KMS-11 (cell line): ENCODE results near the gene LCT.

Experiments
- H2AFZ ChIP-seq: fragments of 200-600 bp; sonication (generic); 2 replicates; pipeline ENCODE4 v1.6.1; 2016; ENCODE audit warnings: antibody characterized with exemption, mixed run types, low read depth
- H3K27ac ChIP-seq: fragments of 200-600 bp; sonication (generic); 2 replicates; pipeline ENCODE4 v1.6.1; 2016; ENCODE audit warnings: mild to moderate bottlenecking, mixed run types
- H3K27me3 ChIP-seq: fragments of 200-600 bp; sonication (generic); 2 replicates; pipeline ENCODE4 v1.6.1; 2017; ENCODE audit warnings: mild to moderate bottlenecking, low read depth, mixed run types, moderate library complexity; ENCODE audit not compliant: insufficient read depth
- H3K36me3 ChIP-seq: fragments of 200-600 bp; sonication (generic); 2 replicates; pipeline ENCODE4 v1.6.1; 2017; ENCODE audit warnings: mild to moderate bottlenecking, mixed run types; ENCODE audit not compliant: insufficient read depth
- H3K4me1 ChIP-seq: fragments of 200-600 bp; sonication (generic); 2 replicates; pipeline ENCODE4 v1.6.1; 2016; ENCODE audit warnings: mild to moderate bottlenecking, low read depth, mixed run types; ENCODE audit not compliant: poor library complexity, severe bottlenecking
- H3K4me2 ChIP-seq: fragments of 200-600 bp; sonication (generic); 2 replicates; pipeline ENCODE4 v1.7.0; 2016; ENCODE audit warnings: mild to moderate bottlenecking, mixed run types
- H3K4me3 ChIP-seq: fragments of 200-600 bp; sonication (generic); IDR thresholded peaks from 2 replicates; pipeline ENCODE4 v1.6.1; 2017; ENCODE audit warnings: low read depth, low read length, mixed read lengths; ENCODE audit not compliant: insufficient read depth
- H3K79me2 ChIP-seq: fragments of 200-600 bp; sonication (generic); 2 replicates; pipeline ENCODE4 v1.6.1; 2016; ENCODE audit warnings: low read depth, mixed run types; ENCODE audit not compliant: insufficient read depth
- H3K9ac ChIP-seq: fragments of 200-600 bp; sonication (generic); 2 replicates; pipeline ENCODE4 v1.6.1; 2016; ENCODE audit warnings: mild to moderate bottlenecking, mixed run types
- H4K20me1 ChIP-seq: fragments of 200-600 bp; sonication (generic); 2 replicates; pipeline ENCODE4 v1.6.1; 2016; ENCODE audit warnings: mild to moderate bottlenecking, mixed run types; ENCODE audit not compliant: insufficient read depth
- TF ChIP-seq, protein P1 (sequence below): fragments of 200-600 bp; sonication (generic); conservative IDR thresholded peaks from 2 replicates; pipeline ENCODE4 v1.6.1; 2017; ENCODE audit warnings: low read depth, mild to moderate bottlenecking, antibody characterized with exemption, low read length, moderate library complexity, mixed read lengths

Gene LCT

DNA sequence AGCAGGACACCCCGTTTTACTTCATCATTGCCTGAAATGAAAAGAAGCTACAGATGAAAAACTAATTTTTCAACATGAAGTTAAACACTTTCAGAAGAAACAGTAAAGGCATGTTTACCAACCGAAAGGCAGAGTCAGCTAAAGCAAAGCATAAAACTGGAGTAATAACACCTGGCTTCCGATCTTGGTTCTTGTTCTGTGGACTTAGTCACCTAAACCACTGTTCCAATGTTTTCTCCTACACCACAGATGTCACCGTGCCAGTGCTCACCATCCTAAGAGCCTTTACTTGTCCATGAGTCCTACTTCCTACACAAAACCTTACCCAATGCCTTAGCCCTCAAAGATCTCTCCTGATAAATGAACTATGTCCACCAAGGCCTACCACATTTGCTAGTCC lies 25.7 kb upstream of the LCT start:
- 0 out of 2 replicates have a peak, but pooled peaks cover 4% of the 10 kb centered on the region for H3K36me3 ChIP-seq
- TF ChIP-seq, protein P1, sequence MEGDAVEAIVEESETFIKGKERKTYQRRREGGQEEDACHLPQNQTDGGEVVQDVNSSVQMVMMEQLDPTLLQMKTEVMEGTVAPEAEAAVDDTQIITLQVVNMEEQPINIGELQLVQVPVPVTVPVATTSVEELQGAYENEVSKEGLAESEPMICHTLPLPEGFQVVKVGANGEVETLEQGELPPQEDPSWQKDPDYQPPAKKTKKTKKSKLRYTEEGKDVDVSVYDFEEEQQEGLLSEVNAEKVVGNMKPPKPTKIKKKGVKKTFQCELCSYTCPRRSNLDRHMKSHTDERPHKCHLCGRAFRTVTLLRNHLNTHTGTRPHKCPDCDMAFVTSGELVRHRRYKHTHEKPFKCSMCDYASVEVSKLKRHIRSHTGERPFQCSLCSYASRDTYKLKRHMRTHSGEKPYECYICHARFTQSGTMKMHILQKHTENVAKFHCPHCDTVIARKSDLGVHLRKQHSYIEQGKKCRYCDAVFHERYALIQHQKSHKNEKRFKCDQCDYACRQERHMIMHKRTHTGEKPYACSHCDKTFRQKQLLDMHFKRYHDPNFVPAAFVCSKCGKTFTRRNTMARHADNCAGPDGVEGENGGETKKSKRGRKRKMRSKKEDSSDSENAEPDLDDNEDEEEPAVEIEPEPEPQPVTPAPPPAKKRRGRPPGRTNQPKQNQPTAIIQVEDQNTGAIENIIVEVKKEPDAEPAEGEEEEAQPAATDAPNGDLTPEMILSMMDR = no peak
- H3K4me3 ChIP-seq = no peak overlapping the region
- H3K4me1 ChIP-seq = no peaks in the 10 kb centered on the region
- H3K79me2 ChIP-seq = no peaks in the 10 kb centered on the region
- no peak overlapping the region for H3K9ac ChIP-seq
- H3K4me2 ChIP-seq = no peak overlapping the region
- no peak overlapping the region for H3K27ac ChIP-seq
- no peaks in the 10 kb centered on the region for H3K27me3 ChIP-seq
- H2AFZ ChIP-seq = no peak overlapping the region
- no peaks in the 10 kb centered on the region for H4K20me1 ChIP-seq

DNA sequence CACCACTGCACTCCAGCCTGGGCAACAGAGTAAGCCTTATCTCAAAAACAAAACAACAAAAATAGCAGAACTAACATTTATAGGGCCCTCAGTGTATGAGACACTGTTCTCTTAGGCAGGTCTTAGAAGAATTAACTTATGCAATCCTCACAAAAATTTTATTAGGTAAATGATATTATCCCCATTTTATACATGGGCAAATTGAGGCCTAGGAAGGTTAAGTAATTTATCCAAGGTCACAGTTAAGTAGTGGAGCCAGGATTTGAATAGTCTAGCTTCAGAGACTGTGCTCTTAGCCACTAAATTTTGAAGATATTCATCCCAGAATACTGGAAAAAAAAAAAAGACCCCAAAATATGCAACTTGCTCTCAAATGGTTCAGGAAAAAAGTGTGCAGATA lies 16.4 kb upstream of the LCT start:
- TF ChIP-seq, protein P1 = no peak
- H3K36me3 ChIP-seq = no peaks in the 10 kb centered on the region

GRCh38 chr2:135851858-135852257 lies 14.9 kb upstream of the LCT start:
- TF ChIP-seq, protein P1 = no peak
- Histone ChIP-seq H4K20me1 (no peaks in the 10 kb centered on the region), H3K9ac (no peak overlapping the region), H3K4me1 (no peaks in the 10 kb centered on the region), H3K4me2 (no peak overlapping the region), H3K27ac (no peak overlapping the region), H2AFZ (no peak overlapping the region), H3K79me2 (no peaks in the 10 kb centered on the region), H3K27me3 (no peaks in the 10 kb centered on the region), H3K36me3 (no peaks in the 10 kb centered on the region), H3K4me3 (no peak overlapping the region)

More for the DNA sequence above, 16.4 kb upstream of the LCT start:
- H3K4me2 ChIP-seq = no peak overlapping the region
- H3K79me2 ChIP-seq = no peaks in the 10 kb centered on the region
- H3K9ac ChIP-seq = no peak overlapping the region
- no peak overlapping the region for H3K4me3 ChIP-seq
- H2AFZ ChIP-seq = no peak overlapping the region
- H4K20me1 ChIP-seq = no peaks in the 10 kb centered on the region
- H3K4me1 ChIP-seq = no peaks in the 10 kb centered on the region
- no peaks in the 10 kb centered on the region for H3K27me3 ChIP-seq
- no peak overlapping the region for H3K27ac ChIP-seq

DNA sequence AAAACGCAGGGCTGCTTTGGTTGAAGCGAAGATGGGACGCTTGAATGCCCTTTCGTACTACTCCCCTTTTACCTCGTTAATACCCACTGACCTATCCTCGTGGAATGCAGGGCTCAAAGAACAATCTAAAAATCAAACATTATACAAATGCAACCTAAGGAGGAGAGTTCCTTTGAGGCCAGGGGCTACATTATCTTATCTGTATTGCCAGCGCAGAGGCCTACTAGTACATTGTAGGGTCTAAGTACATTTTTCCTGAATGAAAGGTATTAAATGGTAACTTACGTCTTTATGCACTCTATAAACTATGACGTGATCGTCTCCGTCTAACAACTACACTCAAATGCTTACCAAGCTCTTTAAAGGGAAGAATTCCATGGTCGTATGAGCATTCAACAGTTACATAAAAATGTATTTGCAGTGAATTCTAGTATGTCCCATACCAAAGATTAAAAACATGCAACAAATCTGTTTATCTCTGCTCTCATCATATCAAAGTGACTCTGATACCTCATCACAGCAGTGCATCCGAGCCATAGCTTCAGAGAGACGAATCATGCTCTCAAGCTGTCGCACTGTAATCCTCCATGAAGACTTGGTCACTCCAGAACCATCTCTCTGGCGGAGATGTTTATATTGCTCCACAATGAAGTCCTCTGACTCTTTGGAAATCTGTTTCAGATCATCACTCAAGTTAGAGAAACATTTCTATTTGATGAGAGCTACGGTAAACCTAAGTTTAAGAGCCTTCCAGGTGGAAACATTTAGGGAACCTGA lies 14.1 kb upstream of the LCT start:
- TF ChIP-seq, protein P1 = no peak
- no peaks in the 10 kb centered on the region for H4K20me1 ChIP-seq
- H3K4me3 ChIP-seq = no peak overlapping the region
- no peak overlapping the region for H3K4me2 ChIP-seq
- no peaks in the 10 kb centered on the region for H3K79me2 ChIP-seq
- H3K27ac ChIP-seq = no peak overlapping the region
- H3K9ac ChIP-seq = no peak overlapping the region
- no peaks in the 10 kb centered on the region for H3K36me3 ChIP-seq
- H3K4me1 ChIP-seq = no peaks in the 10 kb centered on the region
- no peak overlapping the region for H2AFZ ChIP-seq
- H3K27me3 ChIP-seq = no peaks in the 10 kb centered on the region
